GM21526 (cell line): ENCODE results near the gene CCDC60.
A peak's percentile ranks its signal among the peaks of the same experiment; 100 is the strongest.

Source experiments
- ATAC-seq: cut with Tn5 transposase; IDR thresholded peaks from one replicate; pipeline ENCODE4 v1.9.1; 2021; ENCODE audit warnings: moderate library complexity; ENCODE audit not compliant: unreplicated experiment, low FRiP score

The CCDC60 gene

GRCh38 chr12:119432949-119433348 lies 98.4 kb downstream of the CCDC60 start:
- ATAC-seq = no peak

DNA sequence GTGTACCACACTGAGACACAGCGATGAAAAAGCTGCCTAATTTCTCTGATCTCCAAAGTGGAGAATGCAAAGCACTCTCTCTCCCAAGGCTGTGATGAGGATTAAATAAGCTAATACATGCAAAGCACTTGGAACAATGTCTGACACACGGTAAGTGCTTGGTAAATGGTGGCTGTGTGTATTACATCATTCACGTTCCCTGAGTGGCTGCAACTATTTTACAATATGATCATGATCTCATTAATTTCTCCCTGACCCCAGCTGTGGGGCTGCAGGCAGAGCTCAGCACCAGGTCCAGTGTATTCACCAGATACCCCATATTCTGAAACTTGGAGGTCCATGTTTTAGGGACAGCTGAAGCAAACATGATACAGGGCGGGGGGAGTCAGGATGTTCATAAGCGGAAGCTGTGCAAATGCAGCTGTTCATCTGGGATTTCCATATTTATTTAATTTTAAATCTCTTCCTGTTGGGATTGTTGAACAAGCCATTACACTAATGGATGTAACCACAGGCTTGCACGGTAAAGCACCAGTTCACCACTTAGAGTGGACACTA lies 106.4 kb downstream of the CCDC60 start:
- no peak for ATAC-seq

DNA sequence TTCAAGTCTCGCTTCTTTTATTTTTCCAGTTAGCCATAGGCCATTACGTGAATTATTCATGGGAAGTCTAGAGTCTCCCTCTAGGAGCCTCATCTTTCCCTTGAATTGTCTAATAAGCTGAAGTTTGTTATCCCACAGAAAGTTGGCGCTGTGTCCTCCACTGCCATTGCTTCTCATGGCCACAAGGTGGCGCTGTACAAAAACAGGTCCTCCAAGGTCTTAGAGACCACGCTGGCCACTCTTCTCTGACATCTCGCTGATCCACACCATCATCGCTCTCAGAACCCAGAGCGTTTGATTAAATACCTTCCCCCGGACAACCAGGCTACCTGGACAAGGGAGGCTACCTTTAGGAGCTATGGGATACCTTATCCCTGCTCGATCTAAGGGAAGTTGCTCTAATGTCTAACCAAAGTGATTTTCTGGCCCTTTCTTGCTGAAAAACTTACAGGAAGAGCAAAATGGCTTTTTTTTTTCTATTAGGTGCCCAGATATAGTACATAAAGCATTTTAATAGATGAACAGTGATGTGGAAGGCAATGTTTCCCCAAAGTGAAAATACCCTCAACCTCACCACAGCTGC lies 110.0 kb downstream of the CCDC60 start:
- ATAC-seq = peak; percentile 59

DNA sequence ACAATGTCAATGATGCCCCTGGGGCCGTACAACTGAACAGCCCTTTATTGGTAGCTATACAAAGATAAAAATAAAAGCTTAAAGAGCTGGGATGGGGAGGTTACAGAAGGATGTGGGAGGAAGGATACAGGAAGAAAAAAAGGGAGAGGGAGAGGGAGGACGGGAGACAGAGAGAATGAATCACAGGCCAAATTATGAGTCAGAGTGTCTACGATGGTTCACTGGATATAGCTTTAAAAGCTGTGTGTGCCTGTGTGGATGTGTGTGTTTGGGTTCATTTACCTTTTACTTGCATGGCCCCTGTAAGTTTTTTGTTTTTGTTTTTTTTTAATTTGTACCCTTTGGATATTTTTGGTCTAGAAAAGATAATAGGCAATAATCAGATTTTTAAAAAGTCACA lies 111.9 kb downstream of the CCDC60 start:
- ATAC-seq = no peak

DNA sequence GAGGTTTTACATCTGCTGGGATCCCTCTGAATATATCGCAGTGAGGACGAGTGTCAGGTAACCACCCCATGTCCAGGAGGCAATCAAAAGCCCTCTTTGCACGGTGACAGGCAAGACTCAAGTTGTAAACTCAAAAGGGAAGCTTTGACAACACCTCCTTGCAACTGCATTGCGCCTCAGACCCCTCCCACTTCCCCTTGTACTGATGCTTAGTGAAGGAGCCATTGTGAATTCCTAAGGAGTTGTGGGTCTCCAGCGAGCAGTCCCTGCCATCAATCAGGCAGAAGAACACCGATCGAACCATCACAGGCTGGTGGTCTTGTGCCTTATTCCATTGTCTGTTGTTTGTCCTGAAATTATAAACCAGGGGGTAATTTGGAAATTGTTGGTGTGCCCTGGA lies 112.6 kb downstream of the CCDC60 start:
- ATAC-seq = no peak

DNA sequence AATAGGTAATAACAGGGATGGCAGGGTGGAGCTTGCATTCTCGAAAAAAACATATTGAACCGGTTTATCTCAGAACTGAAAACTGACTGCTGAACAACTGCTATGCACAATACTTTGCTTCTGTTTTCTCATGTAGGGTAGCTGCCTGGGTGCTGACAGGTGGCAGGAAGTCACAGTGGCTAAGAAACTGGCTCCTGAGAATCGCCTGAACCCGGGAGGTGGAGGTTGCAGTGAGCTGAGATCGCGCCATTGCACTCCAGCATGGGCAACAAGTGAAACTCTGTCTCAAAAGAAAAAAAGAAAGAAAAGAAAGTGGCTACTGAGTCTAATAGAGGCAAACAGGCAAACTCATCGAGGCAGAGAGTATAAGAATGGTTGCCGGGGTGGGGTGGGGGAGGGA lies 113.1 kb downstream of the CCDC60 start:
- ATAC-seq = peak; percentile 72

DNA sequence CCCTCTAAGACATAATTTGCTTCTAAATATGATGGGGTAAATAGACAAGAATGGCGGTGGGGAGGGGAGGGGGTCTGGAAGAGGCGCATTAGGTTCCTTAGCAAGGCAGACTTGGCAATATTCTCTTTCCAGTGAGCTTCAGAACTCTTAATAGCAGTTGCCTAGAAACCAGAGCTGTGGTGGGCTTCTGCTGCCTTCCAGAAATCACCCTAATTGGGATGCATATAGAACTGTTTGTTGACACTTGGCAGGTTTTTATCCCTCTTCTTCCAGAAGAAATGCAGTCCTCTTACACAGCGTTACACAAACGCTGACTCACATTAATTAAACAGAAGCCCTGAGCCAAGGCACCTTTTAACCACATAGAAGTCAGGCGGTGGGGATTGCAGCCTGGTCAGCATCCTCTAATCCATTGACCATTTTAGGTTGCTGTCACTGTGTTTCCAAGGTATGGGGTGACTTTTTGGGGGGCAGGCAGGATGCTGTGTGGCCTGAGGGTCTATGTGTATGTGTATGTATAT lies 114.1 kb downstream of the CCDC60 start:
- no peak for ATAC-seq

GRCh38 chr12:119450771-119451170 lies 116.2 kb downstream of the CCDC60 start:
- ATAC-seq = no peak

DNA sequence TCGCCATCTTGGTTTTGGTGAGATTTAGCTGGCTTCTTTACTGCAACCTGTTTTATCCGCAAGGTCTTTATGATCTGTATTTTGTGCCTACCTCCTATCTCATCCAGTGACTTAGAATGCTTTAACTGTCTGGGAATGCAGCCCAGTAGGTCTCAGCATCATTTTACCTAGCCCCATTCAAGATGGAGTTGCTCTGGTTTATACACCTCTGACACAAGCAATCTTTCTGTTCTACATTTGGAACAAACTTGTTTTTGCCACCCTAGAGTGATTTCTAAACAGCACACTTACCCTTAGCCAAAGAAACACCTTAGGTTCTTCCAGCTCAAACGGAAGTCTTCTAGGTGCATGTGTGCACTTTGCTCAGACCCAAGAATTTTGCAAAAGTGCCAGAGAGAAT lies 122.3 kb downstream of the CCDC60 start:
- ATAC-seq = no peak

DNA sequence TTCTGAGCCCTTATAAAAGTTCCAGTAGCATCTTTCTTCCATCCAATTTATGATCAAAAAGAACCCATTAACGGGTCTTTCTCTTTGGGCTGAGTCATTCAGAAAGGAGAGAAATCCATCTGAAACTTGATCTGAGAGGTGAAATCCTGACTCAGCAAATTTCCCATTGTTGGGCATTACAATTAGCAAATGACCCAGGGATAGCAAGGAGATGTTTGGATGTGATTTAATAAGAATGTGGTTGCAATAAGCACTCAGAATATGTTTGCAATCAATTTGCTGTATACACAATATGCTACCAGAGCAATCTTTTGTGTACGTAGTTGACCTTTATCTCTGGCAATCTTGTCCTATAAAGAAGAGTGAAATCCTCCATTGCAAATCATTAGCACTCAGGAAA lies 122.7 kb downstream of the CCDC60 start:
- ATAC-seq = no peak

DNA sequence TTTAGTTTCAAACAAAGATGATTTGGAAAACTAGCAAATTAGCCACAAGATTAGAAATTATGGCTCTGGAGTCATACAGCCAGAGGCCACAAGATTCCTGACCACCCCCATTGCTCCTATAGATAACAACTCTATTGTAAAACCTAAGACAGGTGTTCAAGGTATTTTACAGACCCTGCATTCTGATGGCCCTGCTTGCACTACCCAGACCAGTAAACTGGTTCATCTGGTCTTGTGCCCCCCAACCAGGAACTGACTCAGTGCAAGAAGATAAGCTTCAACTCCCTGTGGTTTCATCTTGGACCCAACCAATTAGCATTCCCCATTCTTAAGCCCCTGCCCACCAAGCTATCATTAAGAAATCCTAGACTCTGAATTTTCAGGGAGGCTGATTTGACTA lies 125.0 kb downstream of the CCDC60 start:
- ATAC-seq = no peak

GRCh38 chr12:119460876-119461275 lies 126.3 kb downstream of the CCDC60 start:
- ATAC-seq = no peak

DNA sequence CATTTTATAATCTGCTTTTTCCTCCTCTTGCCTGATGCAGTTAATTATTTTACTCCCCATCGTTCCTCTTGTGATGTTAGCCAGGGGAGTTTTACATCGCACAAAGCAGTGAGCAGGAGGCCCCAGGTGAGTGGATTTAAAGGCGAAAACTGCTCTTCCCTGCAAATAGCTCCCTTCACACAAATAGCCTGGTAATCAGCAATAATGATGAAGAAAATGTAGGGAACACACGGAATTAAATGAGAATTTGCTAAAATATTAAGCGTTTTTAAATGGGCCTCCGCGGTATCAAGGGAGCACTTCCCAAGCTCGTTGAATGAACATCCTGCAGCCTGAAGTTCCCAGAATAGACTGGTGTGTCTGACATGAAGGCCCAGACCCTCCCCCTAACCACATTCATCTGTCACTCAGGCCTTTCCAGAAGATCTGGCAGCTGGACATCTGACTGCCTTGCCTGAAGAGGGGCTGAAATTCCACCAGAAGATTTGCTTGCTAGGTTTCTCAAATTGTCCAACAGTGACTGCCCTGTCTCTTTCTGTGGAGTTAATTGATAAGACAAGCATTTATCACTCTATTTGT lies 127.2 kb downstream of the CCDC60 start:
- ATAC-seq = no peak

- ATAC-seq = no peak
Observed at GRCh38 chr12:119463211-119463926, 128.8 kb downstream of the CCDC60 start.

DNA sequence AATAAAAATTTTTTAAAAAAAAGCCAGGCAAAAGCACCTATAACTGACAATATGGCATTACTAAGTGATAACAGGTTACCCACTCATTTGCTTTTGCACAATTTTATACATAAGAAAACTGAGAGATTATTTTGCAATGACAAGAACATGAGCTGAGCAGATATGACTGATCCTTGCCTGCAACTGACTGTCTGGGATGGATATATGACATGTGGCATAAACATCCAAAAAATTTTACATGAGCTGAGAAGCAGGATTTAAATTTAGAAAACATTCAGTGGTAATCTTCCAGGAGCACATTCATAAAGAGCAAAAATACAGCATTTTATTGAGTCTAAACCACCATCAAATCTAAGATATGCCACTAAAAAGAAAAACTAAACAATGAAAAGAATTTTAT lies 133.8 kb downstream of the CCDC60 start:
- ATAC-seq = no peak

GRCh38 chr12:119475650-119476049 lies 141.1 kb downstream of the CCDC60 start:
- ATAC-seq = no peak

GRCh38 chr12:119476951-119477350 lies 142.4 kb downstream of the CCDC60 start:
- no peak for ATAC-seq

DNA sequence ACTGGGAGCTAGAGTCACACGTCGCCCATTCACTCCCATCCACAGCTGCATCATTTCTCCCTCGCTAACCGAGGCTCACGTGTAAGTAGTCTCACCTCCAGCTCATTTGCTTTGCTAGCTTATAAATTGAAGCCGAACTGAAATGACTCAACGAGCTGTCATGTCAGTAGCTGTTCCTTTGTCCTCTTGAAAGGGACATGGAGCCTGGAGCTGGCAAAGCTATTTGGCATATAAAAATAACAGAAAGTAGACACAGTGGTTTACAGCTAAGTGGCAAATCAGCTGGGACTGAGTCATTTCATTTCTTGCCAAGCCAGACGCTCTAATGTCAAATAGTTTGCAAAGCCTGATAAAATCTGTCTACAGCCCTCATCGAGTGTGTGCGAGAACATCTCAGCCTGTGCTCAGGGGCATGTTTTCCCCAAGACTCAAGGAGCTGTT lies 144.6 kb downstream of the CCDC60 start:
- ATAC-seq = no peak

GRCh38 chr12:119480551-119480950 lies 146.0 kb downstream of the CCDC60 start:
- ATAC-seq = no peak

DNA sequence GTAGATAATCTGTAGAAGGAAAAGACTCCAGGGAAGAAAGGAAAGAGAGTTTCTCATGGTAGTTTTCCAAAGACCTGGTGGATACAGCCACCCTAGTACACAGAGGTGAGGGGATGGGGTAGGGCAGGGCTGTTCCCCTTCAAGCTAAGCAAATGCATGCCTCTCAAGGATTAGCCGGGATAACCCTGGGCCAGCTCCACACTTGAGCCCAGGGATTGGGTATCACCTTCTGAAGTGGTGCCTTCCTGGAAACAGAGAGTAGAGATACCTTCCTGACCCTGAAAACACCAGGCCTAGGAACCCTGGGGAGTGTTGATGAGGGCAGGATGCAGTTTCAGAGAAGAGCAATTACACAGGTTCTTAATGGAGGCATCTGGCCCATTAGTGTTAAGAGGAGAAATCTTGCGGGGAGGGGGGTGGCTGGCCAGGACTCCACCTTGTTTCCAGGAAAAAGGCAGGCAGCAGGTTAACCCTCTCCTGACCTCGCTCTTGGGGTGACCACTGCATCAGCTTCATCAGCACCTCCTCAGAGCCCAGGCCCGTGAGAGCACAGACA lies 152.1 kb downstream of the CCDC60 start:
- ATAC-seq = no peak

GRCh38 chr12:119491814-119492213 lies 157.3 kb downstream of the CCDC60 start:
- ATAC-seq = no peak
